ENCODE data around the gene NPIPB6.

The NPIPB6 gene

GRCh38 chr16:28297784-28298510 is 65.4 kb downstream of the NPIPB6 start:
- no peaks in the 10 kb centered on the region for H3K36me3 ChIP-seq (ENCODE audit: control insufficient read depth, insufficient read depth, low read length)
- DNase-seq (ENCODE audit: extremely low read depth, insufficient read length) = no peak
- peaks cover 4% of the 10 kb centered on the region; the same call in 1 of the 2 replicates for H3K27me3 ChIP-seq (replicated peaks; ENCODE audit: control insufficient read depth, insufficient read depth, low read length)
- no peak overlapping the region for H3K4me3 ChIP-seq (replicated peaks; ENCODE audit: low read depth, low read length)
- no peak for TF ChIP-seq CTCF (IDR thresholded peaks at IDR 0.05; ENCODE audit: insufficient read depth, low read length, poor library complexity, severe bottlenecking)

GRCh38 chr16:28297308-28297707 is 66.0 kb downstream of the NPIPB6 start:
- no peak for DNase-seq (ENCODE audit: extremely low read depth, insufficient read length)
- Histone ChIP-seq H3K4me3 (replicated peaks; ENCODE audit: low read depth, low read length) (no peak overlapping the region), H3K36me3 (ENCODE audit: control insufficient read depth, insufficient read depth, low read length) (no peaks in the 10 kb centered on the region), H3K27me3 (replicated peaks; ENCODE audit: control insufficient read depth, insufficient read depth, low read length) (peaks cover 4% of the 10 kb centered on the region; the same call in 1 of the 2 replicates)
- no peak for TF ChIP-seq CTCF (IDR thresholded peaks at IDR 0.05; ENCODE audit: insufficient read depth, low read length, poor library complexity, severe bottlenecking)

GRCh38 chr16:28295276-28295675 is 68.0 kb downstream of the NPIPB6 start:
- DNase-seq (ENCODE audit: extremely low read depth, insufficient read length) = no peak
- no peak overlapping the region for H3K4me3 ChIP-seq (replicated peaks; ENCODE audit: low read depth, low read length)
- no peak for TF ChIP-seq CTCF (IDR thresholded peaks at IDR 0.05; ENCODE audit: insufficient read depth, low read length, poor library complexity, severe bottlenecking)
- H3K27me3 ChIP-seq (replicated peaks; ENCODE audit: control insufficient read depth, insufficient read depth, low read length) = peaks cover 4% of the 10 kb centered on the region; the same call in 1 of the 2 replicates
- no peaks in the 10 kb centered on the region for H3K36me3 ChIP-seq (ENCODE audit: control insufficient read depth, insufficient read depth, low read length)

GRCh38 chr16:28294201-28294600 is 69.1 kb downstream of the NPIPB6 start:
- H3K36me3 ChIP-seq (ENCODE audit: control insufficient read depth, insufficient read depth, low read length) = no peaks in the 10 kb centered on the region
- H3K27me3 ChIP-seq (replicated peaks; ENCODE audit: control insufficient read depth, insufficient read depth, low read length) = peaks cover 4% of the 10 kb centered on the region; the same call in 1 of the 2 replicates
- no peak for DNase-seq (ENCODE audit: extremely low read depth, insufficient read length)
- no peak overlapping the region for H3K4me3 ChIP-seq (replicated peaks; ENCODE audit: low read depth, low read length)
- no peak for TF ChIP-seq CTCF (IDR thresholded peaks at IDR 0.05; ENCODE audit: insufficient read depth, low read length, poor library complexity, severe bottlenecking)

GRCh38 chr16:28293601-28293960 is 69.7 kb downstream of the NPIPB6 start:
- no peak overlapping the region for H3K4me3 ChIP-seq (replicated peaks; ENCODE audit: low read depth, low read length)

More at GRCh38 chr16:28293601-28293960, 69.7 kb downstream of the NPIPB6 start:
- TF ChIP-seq CTCF (IDR thresholded peaks at IDR 0.05; ENCODE audit: insufficient read depth, low read length, poor library complexity, severe bottlenecking) = no peak
- Histone ChIP-seq H3K27me3 (replicated peaks; ENCODE audit: control insufficient read depth, insufficient read depth, low read length) (peaks cover 4% of the 10 kb centered on the region; the same call in 1 of the 2 replicates), H3K36me3 (ENCODE audit: control insufficient read depth, insufficient read depth, low read length) (no peaks in the 10 kb centered on the region)
- no peak for DNase-seq (ENCODE audit: extremely low read depth, insufficient read length)
